IMR-90 (cell line): ENCODE data around the gene NOXO1. TPM values are rescaled to one million over a fixed set of nuclear protein-coding genes. Genes with fewer than 3 reads are reported as not detected.

ENCODE experiments used
- ATAC-seq: fragments of 200-7000 bp; cut with Tn5 transposase; 2 replicates; pipeline ENCODE4 v1.9.1; 2020; ENCODE audit warnings: low read depth, mild to moderate bottlenecking, moderate library complexity
- BruUV-seq: library from RNA; stranded (reverse); fragments of 400-500 nt; replicated peaks from 2 replicates; lab custom pipeline; 2021; lab: Mats Ljungman, UMichigan
- CTCF ChIA-PET: fragments of 300-600 bp; formaldehyde crosslinking; extraction: SDS; loops from one replicate; lab custom pipeline; 2021; ENCODE audit warnings: antibody characterized with exemption; lab: Yijun Ruan, JAX
- POLR2A ChIA-PET: fragments of 300-600 bp; sonication (Branson Sonifier 250); formaldehyde crosslinking; loops from one replicate; lab custom pipeline; 2022; ENCODE audit warnings: antibody characterized with exemption; ENCODE audit not compliant: unreplicated experiment; lab: Charles Lee
- DNase-seq: peaks from one replicate; pipeline ENCODE4 v3.0.0; 2013
- H2AFZ ChIP-seq: replicated peaks from 2 replicates; pipeline ENCODE3; 2013; ENCODE audit warnings: low read length, mild to moderate bottlenecking; ENCODE audit not compliant: poor library complexity
- H2AK5ac ChIP-seq: 2 replicates; pipeline ENCODE4 v1.6.1; 2013; ENCODE audit warnings: low read depth, low read length, inconsistent platforms
- H2AK9ac ChIP-seq: replicated peaks from 2 replicates; pipeline ENCODE3; 2013; ENCODE audit warnings: mild to moderate bottlenecking, low read depth, low read length, moderate library complexity; ENCODE audit not compliant: poor library complexity
- H2BK120ac ChIP-seq: 2 replicates; pipeline ENCODE4 v1.6.1; 2013; ENCODE audit warnings: low read depth, low read length, inconsistent platforms
- H2BK15ac ChIP-seq: 3 replicates; pipeline ENCODE4 v1.6.1; 2013; ENCODE audit warnings: low read depth, low read length, inconsistent platforms
- H2BK20ac ChIP-seq: 2 replicates; pipeline ENCODE4 v1.6.1; 2013; ENCODE audit warnings: low read depth, mild to moderate bottlenecking, inconsistent platforms, low read length, moderate library complexity
- H2BK5ac ChIP-seq: 2 replicates; pipeline ENCODE4 v1.6.1; 2013; ENCODE audit warnings: mild to moderate bottlenecking, low read depth, low read length, inconsistent platforms; ENCODE audit not compliant: poor library complexity, severe bottlenecking
- H3K14ac ChIP-seq: replicated peaks from 2 replicates; pipeline ENCODE4 v1.6.1; 2013; ENCODE audit warnings: low read depth, low read length, inconsistent platforms
- H3K18ac ChIP-seq: 2 replicates; pipeline ENCODE4 v1.6.1; 2013; ENCODE audit warnings: low read depth, low read length, control low read depth
- H3K23ac ChIP-seq: 2 replicates; pipeline ENCODE4 v1.6.1; 2013; ENCODE audit warnings: low read depth, low read length, inconsistent platforms
- H3K27ac ChIP-seq: 2 replicates; pipeline ENCODE4 v1.5.1; 2013; ENCODE audit warnings: mild to moderate bottlenecking, control low read depth, low read length; ENCODE audit not compliant: insufficient read depth
- H3K27me3 ChIP-seq: 2 replicates; pipeline ENCODE4 v1.6.1; 2013; ENCODE audit warnings: low read length; ENCODE audit not compliant: control insufficient read depth, insufficient read depth
- H3K36me3 ChIP-seq: 2 replicates; pipeline ENCODE4 v1.6.1; 2013; ENCODE audit warnings: low read length, mixed read lengths; ENCODE audit not compliant: control insufficient read depth, insufficient read depth
- H3K4ac ChIP-seq: 2 replicates; pipeline ENCODE4 v1.6.1; 2013; ENCODE audit warnings: low read depth, low read length, inconsistent platforms
- H3K4me1 ChIP-seq: 2 replicates; pipeline ENCODE4 v1.6.1; 2013; ENCODE audit warnings: low read length, mixed read lengths; ENCODE audit not compliant: control insufficient read depth, insufficient read depth
- H3K4me2 ChIP-seq: 2 replicates; pipeline ENCODE4 v1.6.1; 2013; ENCODE audit warnings: low read depth, mild to moderate bottlenecking, control low read depth, low read length, moderate library complexity
- H3K4me3 ChIP-seq: 2 replicates; pipeline ENCODE4 v1.5.1; 2013; ENCODE audit warnings: low read depth, mild to moderate bottlenecking, control low read depth, low read length, moderate library complexity; ENCODE audit not compliant: insufficient read depth
- H3K56ac ChIP-seq: 2 replicates; pipeline ENCODE4 v1.6.1; 2013; ENCODE audit warnings: low read length, inconsistent platforms; ENCODE audit not compliant: insufficient read depth; ENCODE audit errors: extremely low read depth
- H3K79me1 ChIP-seq, 2 experiments: 2 replicates each; pipeline ENCODE4 v1.6.1; 2013; ENCODE audit warnings: low read length in 2 of 2, inconsistent platforms in 1 of 2, low read depth in 1 of 2
- H3K9ac ChIP-seq: 2 replicates; pipeline ENCODE4 v1.6.1; 2013; ENCODE audit warnings: low read depth, low read length, control low read depth
- H3K9me1 ChIP-seq: 2 replicates; pipeline ENCODE4 v1.6.1; 2013; ENCODE audit warnings: low read length, inconsistent platforms; ENCODE audit not compliant: insufficient read depth
- H3K9me3 ChIP-seq: 2 replicates; pipeline ENCODE4 v1.6.1; 2013; ENCODE audit warnings: low read length; ENCODE audit not compliant: control insufficient read depth, insufficient read depth
- H4K20me1 ChIP-seq: 2 replicates; pipeline ENCODE4 v1.6.1; 2013; ENCODE audit warnings: low read length, inconsistent platforms; ENCODE audit not compliant: insufficient read depth
- H4K5ac ChIP-seq: 2 replicates; pipeline ENCODE4 v1.6.1; 2013; ENCODE audit warnings: mild to moderate bottlenecking, low read depth, low read length, control low read depth
- H4K8ac ChIP-seq, 2 experiments: 2 replicates each; pipeline ENCODE4 v1.6.1; 2013; ENCODE audit warnings: low read depth in 2 of 2, low read length in 2 of 2, control low read depth in 1 of 2, inconsistent platforms in 1 of 2
- H4K91ac ChIP-seq: 2 replicates; pipeline ENCODE4 v1.6.1; 2013; ENCODE audit warnings: low read depth, low read length, inconsistent platforms; ENCODE audit not compliant: insufficient read depth
- BHLHE40 ChIP-seq: fragments of 150-350 bp; IDR thresholded peaks from 2 replicates; pipeline ENCODE4 v1.6.1; 2016; ENCODE audit warnings: mild to moderate bottlenecking, low read depth, low read length
- CEBPB ChIP-seq: IDR thresholded peaks from 2 replicates; pipeline ENCODE4 v1.6.1; 2012; ENCODE audit warnings: low read depth, low read length, improper control_type of control experiment
- CHD1 ChIP-seq: IDR thresholded peaks from 2 replicates; pipeline ENCODE4 v1.6.1; 2012; ENCODE audit warnings: low read depth, low read length, improper control_type of control experiment
- FOS ChIP-seq: fragments of 150-350 bp; IDR thresholded peaks from 2 replicates; pipeline ENCODE4 v1.6.1; 2016; ENCODE audit warnings: low read depth, low read length
- MAFK ChIP-seq: IDR thresholded peaks from 2 replicates; pipeline ENCODE4 v1.6.1; 2012; ENCODE audit warnings: low read depth, low read length, improper control_type of control experiment
- MAZ ChIP-seq: IDR thresholded peaks from 2 replicates; pipeline ENCODE4 v1.6.1; 2012; ENCODE audit warnings: low read depth, mild to moderate bottlenecking, low read length, improper control_type of control experiment, moderate library complexity, borderline replicate concordance
- MXI1 ChIP-seq: IDR thresholded peaks from 2 replicates; pipeline ENCODE4 v1.6.1; 2012; ENCODE audit warnings: low read depth, mild to moderate bottlenecking, low read length, moderate library complexity, borderline replicate concordance
- NFE2L2 ChIP-seq: fragments of 150-350 bp; IDR thresholded peaks from 2 replicates; pipeline ENCODE4 v1.6.1; 2016; ENCODE audit warnings: low read depth, mild to moderate bottlenecking, low read length
- POLR2A ChIP-seq: IDR thresholded peaks from 2 replicates; pipeline ENCODE4 v1.6.1; 2012; ENCODE audit warnings: mild to moderate bottlenecking, low read depth, low read length
- RAD21 ChIP-seq: IDR thresholded peaks from 2 replicates; pipeline ENCODE4 v1.6.1; 2012; ENCODE audit warnings: low read length, improper control_type of control experiment
- RCOR1 ChIP-seq: IDR thresholded peaks from 2 replicates; pipeline ENCODE4 v1.6.1; 2012; ENCODE audit warnings: mild to moderate bottlenecking, low read length, improper control_type of control experiment; ENCODE audit not compliant: insufficient replicate concordance
- RFX5 ChIP-seq: IDR thresholded peaks from 2 replicates; pipeline ENCODE4 v1.8.0; 2012; ENCODE audit warnings: low read depth, mild to moderate bottlenecking, low read length, moderate library complexity
- SMC3 ChIP-seq: fragments of 150-350 bp; IDR thresholded peaks from 2 replicates; pipeline ENCODE4 v1.6.1; 2016; ENCODE audit warnings: low read depth, mild to moderate bottlenecking, antibody characterized with exemption, low read length, moderate library complexity
- USF2 ChIP-seq: fragments of 150-350 bp; IDR thresholded peaks from 2 replicates; pipeline ENCODE4 v1.6.1; 2017; ENCODE audit warnings: mild to moderate bottlenecking, antibody characterized with exemption, low read length, low read depth
- WGBS, 2 experiments: methylation state at CpG; one replicate each; pipeline versions ENCODE4 v1.1.5 to v1.1.7; 2013; ENCODE audit warnings: missing lambda C conversion rate in 2 of 2; ENCODE audit not compliant: insufficient read length in 1 of 2; ENCODE audit errors: extremely low coverage in 2 of 2; 5-methylcytosine and 5-hydroxymethylcytosine counted together
- dilution Hi-C: fragments of 300-500 bp; cut with HindIII; formaldehyde crosslinking; loops from one replicate; pipeline ENCODE4 v1.14.3; 2018; ENCODE audit warnings: low sequenced_read_pairs; ENCODE audit not compliant: unreplicated experiment
- in situ Hi-C: fragments of 300-500 bp; cut with MboI; formaldehyde crosslinking; loops from 3 replicates; pipeline ENCODE4 v1.14.3; 2019; ENCODE audit warnings: low sequenced_read_pairs, inconsistent platforms, mixed read lengths
- intact Hi-C: fragments of 100-400 bp; cut with micrococcal nuclease; formaldehyde crosslinking; loops from 2 replicates; pipeline ENCODE4 v1.10.0; 2022
- polyA plus RNA-seq, 3 experiments: library from polyadenylated mRNA; depleted of rRNA; stranded (reverse); fragments of >200 nt; gene quantifications; 2 replicates each; pipeline ENCODE4 v1.2.3, GENCODE V29; 2012; ENCODE audit warnings: low replicate concordance in 1 of 3
- total RNA-seq: library from RNA; depleted of rRNA; stranded (reverse); fragments of >200 nt; gene quantifications from 2 replicates; pipeline ENCODE4 v1.2.3, GENCODE V29; 2012
- TF ChIP-seq, protein P1 (sequence below): fragments of 150-350 bp; IDR thresholded peaks from 2 replicates; pipeline ENCODE4 v1.6.1; 2016; ENCODE audit warnings: low read depth, mild to moderate bottlenecking, low read length, moderate library complexity, borderline replicate concordance
- TF ChIP-seq, protein P2 (sequence below): conservative IDR thresholded peaks from 2 replicates; pipeline ENCODE4 v1.5.1; 2012; ENCODE audit warnings: mild to moderate bottlenecking, low read depth, low read length, improper control_type of control experiment

NOXO1 gene
- total and polyA plus RNA-seq, 2 of the 4 experiments (the other 2 are of a cell fraction), result 0.56 TPM; not detected in 1

DNA sequence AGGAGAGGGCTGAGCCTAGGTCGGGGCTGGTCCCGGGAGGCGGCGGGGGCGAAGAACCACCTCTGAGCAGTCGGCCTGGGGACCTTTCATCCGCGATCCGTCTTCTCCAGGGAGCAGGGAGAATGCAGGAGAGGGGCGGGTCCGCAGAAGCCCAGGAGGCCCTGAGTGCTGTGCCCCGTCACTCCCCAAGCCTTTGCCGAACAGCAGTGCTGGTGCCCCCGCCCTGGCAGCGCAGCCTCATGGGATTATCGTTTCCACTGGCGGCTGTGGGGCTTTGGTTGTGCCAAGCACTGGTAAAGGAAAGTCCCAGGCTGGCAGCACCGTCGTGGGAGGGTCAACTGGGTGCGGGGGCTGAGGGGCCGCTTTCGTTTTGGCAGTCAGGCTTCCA is 8.8 kb downstream of the NOXO1 start:
- Histone ChIP-seq H3K27me3 (no peaks in the 10 kb centered on the region), H3K56ac (no peak overlapping the region), H2BK15ac (no peak overlapping the region), H3K79me1 (peaks cover 9 to 36% of the 10 kb centered on the region in 2 experiments), H3K4ac (no peak overlapping the region), H2BK120ac (no peak overlapping the region), H2BK20ac (no peak overlapping the region), H4K20me1 (no peaks in the 10 kb centered on the region; the same call in 1 of the 2 replicates), H4K91ac (no peak overlapping the region), H3K4me3 (peak overlapping the region; percentile 66), H3K23ac (no peak overlapping the region), H3K4me2 (peak overlapping the region; percentile 75), H2AK9ac (peak overlapping the region; percentile 86), H4K8ac (no peak overlapping the region; a peak in 1 of 4 replicates), H3K14ac (no peak overlapping the region), H3K9me3 (no peaks in the 10 kb centered on the region), H3K4me1 (peaks cover 6% of the 10 kb centered on the region), H3K36me3 (peaks cover 30% of the 10 kb centered on the region), H4K5ac (no peak overlapping the region), H3K9me1 (peaks cover 3% of the 10 kb centered on the region; the same call in 1 of the 2 replicates), H3K9ac (peak overlapping the region; percentile 62), H2AFZ (peak overlapping the region; percentile 91), H3K27ac (peak overlapping the region; percentile 10; the same call in 1 of the 2 replicates), H2BK5ac (no peak overlapping the region), H3K18ac (no peak overlapping the region), H2AK5ac (peak overlapping the region; percentile 43; the same call in 1 of the 2 replicates)
- BruUV-seq, result no TSS peak
- TF ChIP-seq NFE2L2 (no peak), USF2 (no peak), FOS (no peak), POLR2A (no peak), SMC3 (no peak), MAZ (no peak), RFX5 (no peak), RCOR1 (no peak), RAD21 (no peak), MAFK (no peak), CEBPB (no peak), CHD1 (no peak), BHLHE40 (no peak), MXI1 (no peak)
- TF ChIP-seq, protein P1, sequence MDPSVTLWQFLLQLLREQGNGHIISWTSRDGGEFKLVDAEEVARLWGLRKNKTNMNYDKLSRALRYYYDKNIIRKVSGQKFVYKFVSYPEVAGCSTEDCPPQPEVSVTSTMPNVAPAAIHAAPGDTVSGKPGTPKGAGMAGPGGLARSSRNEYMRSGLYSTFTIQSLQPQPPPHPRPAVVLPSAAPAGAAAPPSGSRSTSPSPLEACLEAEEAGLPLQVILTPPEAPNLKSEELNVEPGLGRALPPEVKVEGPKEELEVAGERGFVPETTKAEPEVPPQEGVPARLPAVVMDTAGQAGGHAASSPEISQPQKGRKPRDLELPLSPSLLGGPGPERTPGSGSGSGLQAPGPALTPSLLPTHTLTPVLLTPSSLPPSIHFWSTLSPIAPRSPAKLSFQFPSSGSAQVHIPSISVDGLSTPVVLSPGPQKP, result no peak
- TF ChIP-seq, protein P2, sequence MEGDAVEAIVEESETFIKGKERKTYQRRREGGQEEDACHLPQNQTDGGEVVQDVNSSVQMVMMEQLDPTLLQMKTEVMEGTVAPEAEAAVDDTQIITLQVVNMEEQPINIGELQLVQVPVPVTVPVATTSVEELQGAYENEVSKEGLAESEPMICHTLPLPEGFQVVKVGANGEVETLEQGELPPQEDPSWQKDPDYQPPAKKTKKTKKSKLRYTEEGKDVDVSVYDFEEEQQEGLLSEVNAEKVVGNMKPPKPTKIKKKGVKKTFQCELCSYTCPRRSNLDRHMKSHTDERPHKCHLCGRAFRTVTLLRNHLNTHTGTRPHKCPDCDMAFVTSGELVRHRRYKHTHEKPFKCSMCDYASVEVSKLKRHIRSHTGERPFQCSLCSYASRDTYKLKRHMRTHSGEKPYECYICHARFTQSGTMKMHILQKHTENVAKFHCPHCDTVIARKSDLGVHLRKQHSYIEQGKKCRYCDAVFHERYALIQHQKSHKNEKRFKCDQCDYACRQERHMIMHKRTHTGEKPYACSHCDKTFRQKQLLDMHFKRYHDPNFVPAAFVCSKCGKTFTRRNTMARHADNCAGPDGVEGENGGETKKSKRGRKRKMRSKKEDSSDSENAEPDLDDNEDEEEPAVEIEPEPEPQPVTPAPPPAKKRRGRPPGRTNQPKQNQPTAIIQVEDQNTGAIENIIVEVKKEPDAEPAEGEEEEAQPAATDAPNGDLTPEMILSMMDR, result no peak
- CTCF ChIA-PET, result no interaction called here
- DNase-seq (no peak), ATAC-seq (peak; percentile 42)
- POLR2A ChIA-PET, result no interaction called here
- dilution Hi-C loops (no loop called here), in situ Hi-C loops (no loop called here), intact Hi-C loops (no loop called here)
- WGBS, 2 experiments, result 6% methylated on average over 14 of the region's 22 CpGs; no CpG with 5 or more reads in 1 of the 2 experiments
